HG03342 (cell line): ENCODE data around the gene SMAD7.

Experiments
- ATAC-seq: cut with Tn5 transposase; IDR thresholded peaks from one replicate; pipeline ENCODE4 v1.9.1; 2021; ENCODE audit warnings: mild to moderate bottlenecking, moderate library complexity; ENCODE audit not compliant: unreplicated experiment

Gene SMAD7

DNA sequence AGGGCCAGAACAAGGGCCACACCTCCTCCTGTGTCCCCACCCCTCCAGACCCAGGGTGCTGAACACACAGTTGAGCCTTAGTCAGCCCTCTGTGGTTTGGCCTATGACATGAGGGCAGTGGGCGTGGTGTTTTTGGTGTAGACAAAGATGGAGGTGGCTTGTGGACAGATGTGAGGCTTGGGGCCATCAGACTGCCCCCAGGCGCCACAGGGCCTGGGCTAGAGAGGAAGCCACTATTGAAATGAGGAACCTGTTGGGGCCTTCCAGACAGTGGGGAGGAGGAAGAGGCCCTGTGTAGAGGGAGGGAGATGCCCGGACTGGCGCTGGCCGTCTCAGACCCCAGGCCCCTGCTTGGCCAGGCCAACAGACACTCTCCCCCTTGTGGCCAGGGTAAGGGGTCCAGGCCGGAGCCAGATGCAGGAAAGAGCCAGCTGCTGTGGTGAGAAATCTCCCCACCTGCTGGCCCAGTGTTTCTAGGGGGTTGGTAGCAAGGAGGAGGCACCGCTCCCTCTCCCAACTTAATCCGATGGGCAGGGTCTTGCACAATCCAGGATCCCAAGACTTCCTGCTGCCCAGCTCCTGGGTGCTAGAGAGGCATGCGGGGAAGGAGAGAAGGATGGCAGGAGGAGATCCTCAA is 53.8 kb downstream of the SMAD7 start:
- ATAC-seq: peak; percentile 57

DNA sequence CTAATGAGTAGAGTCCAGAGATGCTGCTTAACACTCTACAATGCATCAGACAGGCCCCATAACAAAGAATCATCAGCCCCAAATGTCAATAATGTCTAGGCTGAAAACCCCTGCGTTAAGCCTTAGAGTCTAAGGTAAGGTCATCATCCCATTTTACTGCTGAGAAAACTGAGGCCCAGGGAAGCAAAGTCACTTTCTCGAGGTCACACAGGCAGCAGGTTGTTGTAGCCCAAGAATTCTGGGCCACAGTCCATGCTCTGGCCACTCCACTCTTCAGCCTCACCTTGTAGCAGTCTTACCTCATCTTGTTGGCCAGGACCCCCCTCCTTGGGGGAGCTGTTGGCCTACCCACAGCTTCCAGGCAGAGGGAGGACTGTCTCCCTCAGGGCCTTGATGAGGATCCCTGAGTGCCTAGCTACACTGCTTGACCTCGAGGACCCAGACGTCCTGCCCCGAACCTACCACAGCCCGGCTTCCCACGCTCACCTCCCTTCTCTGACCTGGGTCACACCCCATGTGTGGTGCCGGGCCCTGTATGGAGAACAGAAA is 54.4 kb downstream of the SMAD7 start:
- no peak for ATAC-seq

DNA sequence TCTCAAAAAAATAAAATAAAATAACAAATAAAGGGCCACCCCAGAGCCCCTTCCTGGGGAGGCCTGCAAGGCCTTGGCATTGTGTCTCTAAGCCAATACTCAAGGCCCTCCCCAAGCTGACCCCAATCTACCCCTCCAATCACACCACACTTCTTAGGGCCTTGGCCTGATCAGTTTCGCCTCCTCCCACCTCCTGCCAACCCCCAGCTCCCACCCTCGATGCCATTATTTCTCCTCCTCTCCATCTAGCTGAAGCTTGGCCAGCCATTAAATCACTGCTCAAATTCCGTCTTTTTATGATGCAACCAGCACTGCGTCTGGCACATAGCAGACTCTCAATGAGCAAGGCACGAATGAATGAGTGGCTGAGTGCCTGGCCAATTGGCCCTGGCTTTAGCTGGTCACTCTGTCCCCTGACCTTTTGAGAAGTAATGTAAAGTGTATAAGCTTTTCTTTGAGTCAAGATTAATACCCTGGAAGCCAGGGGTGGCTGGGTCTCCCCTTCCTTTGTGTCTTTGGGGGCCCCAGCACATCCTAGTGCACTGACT is 55.9 kb downstream of the SMAD7 start:
- no peak for ATAC-seq

DNA sequence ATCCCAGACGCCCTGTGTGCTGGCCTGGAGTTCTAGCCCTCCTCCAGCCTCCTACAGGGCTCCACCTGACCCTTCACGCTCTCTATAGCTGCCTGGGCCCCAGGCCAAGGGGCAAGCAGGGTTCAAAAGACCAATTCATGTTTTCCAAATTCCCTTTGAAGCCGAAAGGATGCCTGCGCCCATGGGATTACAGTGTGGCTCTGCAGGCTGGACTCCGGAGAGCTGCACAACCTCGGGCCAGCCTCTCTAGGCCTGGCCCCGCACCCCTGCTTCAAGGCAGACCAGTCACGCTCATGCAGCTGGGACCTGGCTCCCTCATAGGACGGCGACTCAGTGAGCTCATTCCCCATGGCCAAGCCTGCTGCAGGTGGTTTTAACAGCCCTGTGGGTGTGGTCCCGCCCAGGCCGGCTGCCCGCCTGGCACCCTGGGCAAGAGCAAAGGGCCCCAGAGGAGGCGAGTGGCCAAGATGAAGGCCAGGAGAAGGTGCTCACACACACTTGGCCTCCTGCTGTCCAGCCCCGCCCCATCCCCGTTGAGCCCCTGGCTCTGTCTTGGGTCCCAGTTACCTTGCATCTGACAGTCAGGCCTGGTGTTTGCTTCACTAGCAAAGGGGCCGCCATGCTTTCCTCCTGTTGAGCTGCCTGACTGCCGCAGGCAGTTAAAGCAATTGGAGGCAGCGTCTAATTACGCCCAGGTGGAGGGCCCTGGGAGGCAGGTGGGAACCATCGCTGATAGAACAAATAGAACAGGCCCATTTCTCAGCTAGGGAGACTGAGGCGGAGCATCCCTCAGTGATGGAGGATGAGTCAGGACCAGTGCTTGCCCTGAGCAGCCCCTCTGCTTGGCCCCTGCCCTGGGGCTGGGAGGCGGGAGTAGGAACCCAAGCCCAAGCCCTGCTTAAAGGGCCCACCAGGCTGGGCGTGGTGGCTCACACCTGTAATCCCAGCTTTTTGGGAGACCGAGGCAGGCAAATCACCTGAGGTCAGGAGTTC is 56.9 kb downstream of the SMAD7 start:
- ATAC-seq: no peak

DNA sequence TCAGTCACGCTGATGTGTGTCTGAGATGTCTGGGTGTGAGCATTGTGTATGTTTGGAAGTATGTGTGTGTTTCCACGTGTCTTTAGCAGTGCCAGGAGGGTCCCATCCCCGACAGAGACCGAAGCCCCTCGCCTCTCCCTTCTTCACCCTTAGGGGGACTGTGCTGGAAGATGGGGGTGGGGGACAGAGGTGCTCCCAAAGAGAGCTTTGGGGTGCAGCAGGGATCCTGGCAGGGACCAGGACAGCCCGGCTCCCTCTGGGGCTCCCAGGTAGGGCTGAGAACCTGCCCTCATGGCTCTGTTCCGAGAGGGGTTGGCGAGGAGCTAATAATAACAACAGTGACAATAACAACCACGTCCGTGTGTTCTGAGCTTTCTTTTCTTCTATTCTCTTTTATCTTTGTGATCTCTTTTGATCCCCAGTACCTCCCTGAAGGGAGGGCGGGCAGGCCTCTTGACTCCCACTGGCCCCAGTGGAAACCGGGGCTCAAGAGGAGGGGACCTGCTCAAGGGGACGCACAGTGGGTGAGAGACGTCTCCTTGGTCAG is 57.6 kb downstream of the SMAD7 start:
- ATAC-seq: no peak

DNA sequence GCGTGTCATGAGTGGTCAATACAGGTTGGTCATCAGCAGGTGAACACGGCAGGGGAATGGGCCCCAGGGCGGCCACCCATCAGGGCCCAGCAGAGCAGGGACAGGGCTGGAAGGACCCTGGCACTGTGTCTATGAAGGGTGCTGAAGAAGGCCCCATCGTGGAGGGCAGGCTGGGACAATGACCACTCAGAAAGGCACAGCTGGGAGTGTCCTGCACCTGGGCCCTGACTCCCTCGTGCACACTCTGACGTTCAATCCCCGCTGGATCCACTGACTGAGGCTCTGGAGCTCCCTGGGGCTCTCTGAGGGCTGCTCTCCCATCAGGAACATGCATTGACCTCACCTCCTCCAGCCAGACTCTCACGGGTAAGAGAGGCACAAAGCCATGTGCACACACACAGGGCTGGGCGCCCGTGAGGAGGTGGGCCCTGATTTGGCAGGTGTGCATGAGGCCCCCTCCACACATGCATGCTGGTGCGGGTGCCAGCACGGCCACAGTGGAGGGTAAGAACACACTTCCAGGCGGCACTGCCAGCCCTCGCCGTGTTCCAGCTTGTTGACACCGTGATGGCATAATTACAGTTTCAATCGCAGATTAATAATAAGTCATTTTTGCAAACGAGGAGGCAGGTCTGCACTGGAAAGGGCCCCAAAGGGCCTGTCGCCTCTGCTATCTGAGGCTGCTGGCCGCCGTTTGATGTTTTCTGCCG is 58.5 kb downstream of the SMAD7 start:
- no peak for ATAC-seq

DNA sequence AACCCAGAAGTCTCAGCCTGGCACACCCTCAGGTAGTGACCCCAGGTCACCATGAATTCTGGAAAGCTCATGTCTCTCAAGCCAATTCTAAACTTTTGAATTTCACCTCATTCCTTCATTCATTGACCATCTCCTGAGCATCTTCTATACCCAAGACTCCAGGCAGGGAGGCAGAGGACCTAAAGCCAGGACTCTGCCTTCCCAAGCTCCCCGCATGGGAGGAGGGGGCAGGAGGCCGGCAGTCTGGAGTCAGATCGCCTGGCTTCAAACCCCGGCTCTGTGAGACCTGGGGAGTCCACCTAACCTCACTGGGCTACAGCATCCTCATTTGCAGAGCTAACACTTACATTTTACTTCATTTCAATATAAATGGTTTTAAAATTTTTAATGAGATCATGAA is 59.0 kb downstream of the SMAD7 start:
- no peak for ATAC-seq

DNA sequence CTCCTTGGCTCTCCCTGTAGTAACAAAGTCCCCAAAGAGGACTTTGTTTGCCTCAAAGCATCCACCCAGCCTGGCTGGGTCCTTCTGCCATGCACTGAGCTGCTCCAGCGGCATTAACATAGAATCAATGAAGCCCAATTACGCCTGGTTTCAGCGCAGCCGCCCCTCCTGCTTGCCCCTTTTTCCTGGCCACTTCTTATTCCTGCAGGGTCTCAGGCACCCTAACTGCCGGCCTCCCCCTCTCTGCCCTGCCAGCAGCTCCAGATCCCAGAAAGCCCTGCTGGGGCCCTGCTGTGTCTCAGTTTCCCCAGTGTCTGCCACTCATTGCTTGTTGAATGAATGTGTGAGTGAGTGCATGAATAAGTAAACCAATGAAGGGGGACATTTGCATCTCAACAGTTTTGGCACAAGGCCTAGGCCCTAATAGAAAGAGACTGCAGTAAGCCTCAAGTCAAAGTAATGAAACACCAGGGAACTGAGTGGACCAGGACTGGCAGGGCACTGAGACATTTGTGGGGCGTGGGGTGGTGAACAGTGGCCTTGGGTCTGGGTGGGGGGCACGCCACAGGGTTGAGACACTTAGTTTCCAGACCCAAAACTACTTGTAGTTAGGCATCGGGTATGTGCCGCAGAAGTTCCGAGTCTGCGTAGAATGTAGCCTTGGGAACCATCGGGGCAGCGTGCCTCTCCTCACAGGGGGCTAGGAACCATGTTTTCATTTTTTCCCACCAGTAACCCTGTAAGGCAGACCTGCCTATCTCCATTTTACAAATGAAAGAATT is 60.6 kb downstream of the SMAD7 start:
- ATAC-seq: no peak

DNA sequence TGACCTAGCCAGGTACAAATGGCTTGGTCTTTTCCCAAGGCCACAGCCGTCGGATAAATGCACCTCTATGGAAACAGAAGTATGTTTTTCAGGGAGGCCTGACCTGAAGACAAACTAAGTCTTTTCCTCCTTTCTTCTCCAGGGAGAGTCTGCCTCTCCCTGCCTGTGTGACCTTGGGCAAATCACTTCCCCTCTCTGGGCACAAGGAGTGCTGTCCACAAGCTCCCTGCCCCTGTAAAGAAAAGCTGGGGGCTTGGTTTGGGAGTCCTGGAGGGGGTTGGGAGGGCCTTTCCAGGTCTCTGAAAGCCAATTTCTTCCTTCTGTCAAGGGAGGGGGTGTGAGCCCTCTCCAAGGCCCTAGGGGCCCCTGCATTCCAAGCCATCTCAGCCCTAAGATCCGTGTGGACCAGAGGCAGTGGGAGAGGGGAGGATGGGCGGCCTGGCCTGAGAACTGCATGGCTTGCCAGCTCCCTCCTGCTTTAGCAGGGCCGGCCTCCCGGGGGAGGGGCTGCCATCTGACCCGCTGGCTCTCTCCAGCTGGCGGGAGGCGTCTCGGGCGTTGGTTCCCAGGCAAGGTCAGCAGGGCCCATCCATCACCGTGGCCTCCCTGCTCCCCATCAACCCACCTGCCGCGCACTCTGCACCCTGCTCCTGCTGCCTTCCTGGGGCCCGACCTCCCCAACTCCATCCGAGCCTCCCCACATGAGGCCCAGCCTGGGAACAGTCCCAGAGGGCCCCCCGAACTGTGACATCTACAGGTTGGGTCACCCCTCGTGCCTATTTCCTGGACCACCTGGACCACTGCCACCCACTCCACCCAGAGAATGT is 61.4 kb downstream of the SMAD7 start:
- ATAC-seq: no peak

DNA sequence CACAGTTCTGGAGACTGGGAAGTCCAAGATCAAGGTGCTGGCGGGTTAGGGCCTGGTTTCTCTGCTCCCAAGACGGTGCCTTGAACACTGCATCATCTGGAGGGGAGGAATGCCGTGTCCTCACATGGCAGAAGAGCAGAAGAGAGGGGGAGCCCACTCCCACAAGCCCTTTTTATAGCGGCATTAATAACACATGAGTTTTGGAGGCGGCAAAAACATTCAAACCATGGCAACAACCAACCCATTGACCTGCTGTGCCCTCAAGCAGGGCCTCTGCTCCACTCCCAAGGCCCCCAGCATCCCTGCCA is 62.0 kb downstream of the SMAD7 start:
- no peak for ATAC-seq

DNA sequence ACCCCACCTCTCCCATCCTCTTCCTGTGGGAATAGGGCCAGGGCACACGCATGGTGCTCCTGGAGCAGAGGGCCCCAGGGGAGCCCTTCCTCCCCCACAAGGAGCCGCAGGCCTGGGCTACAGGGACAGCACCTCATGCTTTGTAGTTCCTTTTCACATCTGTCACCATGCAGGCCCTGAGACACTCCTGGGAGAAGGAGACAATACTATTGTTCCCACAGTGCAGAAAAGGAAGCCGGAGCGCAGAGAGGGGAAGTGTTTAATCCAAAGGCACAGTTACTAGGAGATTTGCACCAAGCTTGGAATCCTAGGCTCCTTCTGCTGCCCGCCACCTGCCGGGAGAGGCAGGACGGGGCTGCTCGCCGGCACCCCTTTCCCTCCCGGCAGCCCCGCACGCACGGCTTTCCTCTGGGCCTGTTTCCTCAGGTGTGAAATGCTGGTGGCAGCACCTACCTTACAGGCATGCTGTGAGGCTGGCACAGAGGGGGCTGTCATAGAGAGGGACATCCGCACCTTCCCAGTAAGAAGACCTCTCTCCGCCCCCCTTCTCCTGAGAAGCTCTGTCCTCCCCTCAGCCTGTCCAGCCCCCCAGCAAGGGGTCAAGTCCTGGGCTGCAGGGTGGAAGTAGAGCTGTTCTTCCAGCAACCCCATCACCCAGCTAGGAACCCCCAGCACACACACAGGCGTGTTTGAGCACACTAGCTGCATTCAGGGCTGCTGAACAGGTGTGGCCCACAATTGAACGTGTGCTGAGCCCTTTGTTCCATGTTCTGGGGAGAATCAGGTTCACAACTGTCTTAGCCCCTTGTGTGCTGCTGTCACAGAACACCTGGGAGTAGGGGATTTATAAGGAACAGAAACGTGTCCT is 62.6 kb downstream of the SMAD7 start:
- ATAC-seq: no peak

DNA sequence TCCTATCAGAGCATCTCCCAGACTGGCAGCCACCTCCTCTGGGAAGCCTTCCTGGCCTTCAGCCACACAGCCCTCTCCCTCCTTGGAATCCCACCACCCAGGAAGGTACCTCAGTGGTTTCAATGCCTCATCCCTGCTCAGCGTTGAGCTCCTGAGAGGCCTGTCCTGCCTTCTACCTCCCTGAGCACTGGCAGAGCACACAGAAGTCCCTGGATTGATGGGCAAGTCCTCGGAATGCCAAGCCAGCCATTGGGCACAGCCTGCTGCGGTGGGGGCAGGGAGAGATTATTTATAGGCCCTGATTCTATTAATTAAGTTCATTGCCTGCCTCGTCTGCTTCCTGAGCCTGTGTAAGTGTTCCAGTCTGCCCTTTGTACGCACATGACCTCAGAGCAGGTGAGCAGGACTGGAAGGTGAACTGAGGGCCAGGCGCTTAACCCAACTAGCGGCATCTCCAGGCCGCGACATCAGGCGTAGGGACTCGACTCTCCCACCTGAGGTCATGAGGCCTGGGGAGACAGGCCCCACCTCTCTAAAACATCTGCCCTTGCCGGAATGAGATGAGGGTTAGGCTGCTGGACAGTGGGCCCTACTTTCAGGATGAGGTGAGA is 63.4 kb downstream of the SMAD7 start:
- no peak for ATAC-seq

DNA sequence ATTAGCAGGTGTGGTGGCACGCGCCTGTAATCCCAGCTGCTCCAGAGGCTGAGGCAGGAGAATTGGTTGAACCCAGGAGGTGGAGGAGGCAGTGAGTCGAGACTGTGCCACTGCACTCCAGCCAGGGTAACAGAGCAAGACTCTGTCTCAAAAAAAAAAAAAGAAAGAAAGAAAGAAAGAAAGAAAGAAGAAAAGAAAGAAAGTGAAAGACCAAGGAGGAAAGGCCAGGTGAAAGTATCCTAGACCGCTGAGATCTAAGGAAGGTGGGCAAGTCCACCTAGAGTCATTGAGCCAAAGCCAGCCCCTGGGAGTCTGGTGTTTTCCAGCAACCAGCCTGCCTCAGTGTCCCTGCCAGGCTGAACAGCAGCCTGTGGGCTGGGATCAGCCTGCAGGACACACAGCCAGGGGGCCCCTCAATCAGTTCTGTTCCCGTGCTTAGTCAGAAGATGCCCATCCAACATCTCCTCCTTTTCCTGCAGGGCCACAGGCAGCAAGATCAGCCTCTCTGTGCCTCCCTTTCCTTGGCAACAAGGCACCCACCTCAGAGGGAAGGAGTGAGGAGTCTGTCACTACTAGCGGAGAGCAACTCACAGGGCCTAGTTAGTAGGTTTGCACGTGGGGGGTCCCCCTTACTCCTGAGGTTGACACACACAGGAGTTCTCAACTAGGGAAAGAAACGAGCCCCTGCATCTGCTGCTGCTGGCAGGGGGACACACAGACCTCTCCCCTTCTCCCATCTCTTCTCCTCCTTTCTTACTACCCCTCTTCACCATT is 64.1 kb downstream of the SMAD7 start:
- no peak for ATAC-seq

DNA sequence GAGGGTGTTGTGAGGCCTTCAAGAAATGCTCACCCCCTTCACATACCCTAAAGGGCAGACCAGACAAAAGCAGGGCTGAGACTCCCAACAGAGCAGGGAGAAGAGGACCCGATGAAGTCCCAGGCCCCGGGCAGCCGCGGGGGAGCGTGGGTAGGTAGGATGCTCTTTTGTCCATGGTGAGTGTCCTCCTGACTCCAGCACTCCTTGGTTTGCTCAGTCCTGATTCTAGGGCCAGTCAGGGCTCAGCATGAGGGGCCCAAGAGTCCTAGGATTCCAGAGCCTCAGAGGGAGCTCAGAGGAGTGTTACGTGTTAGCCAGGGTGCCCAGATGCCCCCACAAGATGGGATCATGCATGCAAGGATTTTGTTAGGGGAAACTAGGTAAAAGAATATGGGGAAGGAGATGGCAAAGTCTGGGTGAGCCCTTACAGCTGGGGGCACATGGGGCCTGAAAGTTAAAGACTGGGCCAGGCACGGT is 64.8 kb downstream of the SMAD7 start:
- no peak for ATAC-seq

DNA sequence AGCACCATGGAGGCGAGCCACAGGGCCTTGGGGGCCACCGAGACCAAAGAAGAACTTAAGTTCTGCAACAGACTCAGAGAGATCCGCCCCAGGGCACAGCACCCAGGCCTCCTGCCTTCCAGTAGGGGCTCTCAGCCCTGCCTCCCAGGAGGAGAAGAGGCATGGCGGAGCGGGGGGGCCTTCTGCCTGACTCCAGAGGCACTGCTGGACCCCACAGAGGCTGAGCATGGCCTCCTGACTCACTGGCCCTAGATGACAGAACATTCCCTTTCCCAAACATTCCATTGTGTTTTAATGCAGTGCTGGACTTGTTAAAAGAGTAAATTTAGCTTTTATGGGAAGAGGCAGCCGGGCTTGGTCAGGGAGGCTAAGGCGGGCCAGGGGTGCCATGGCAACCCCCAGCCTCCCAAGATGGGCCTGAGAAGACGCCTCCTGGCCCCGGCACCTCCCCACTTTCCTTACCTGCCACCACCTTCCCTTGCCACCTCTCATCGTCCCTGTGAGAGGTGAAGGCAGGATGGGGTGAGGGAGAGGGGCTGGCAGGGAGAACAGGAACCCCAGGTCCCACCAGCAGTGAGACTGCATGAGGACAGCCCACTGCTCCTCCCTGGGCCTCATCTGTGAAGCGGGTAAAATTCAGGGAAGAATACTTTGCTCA is 65.4 kb downstream of the SMAD7 start:
- no peak for ATAC-seq

DNA sequence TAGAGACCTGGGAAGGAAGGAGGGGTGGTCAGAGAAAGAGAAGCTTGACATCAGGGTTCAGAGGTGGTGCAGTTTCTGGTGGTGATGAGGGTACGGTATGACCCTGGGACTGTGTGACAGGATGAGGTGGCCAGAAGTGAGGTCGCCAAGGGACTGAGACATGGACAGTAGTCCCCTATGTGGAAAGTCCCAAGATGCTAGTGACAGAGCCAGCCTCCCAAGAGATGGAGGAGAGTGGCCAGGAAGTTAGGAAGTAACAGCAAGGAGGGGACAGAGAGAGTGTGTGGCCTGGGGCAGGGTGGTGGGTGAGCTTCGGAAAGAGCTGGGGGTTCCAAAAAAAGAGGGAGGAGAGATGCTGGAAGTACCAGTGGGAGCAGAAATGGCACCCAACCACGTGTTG is 66.0 kb downstream of the SMAD7 start:
- no peak for ATAC-seq

DNA sequence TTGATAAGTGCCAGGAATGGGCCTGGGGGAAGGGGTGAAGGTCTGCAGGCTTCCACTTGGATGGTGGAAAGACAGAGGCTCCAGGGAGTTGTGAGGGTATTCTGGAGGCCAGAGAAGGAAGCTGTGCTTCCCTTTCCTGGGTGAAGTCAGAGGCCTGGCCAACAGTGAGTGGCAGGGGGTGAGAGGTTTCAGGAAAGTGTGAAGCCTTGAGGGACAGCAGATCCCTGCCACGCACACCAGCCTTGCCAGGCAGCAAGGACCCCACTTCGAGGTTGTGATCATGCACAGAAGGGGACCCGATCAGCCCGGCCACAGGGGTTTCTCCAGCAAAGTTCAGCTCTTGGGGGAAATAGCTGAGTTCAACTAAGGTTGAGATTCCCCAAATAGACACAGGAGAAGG is 66.5 kb downstream of the SMAD7 start:
- ATAC-seq: no peak
